Measurements from ENCODE around the gene ANKLE2.

ANKLE2 gene

GRCh38 chr12:132743831-132744230, 17.8 kb downstream of the ANKLE2 start:
- Histone ChIP-seq H3K27ac (ENCODE audit: low read length) (no peak overlapping the region), H3K79me2 (ENCODE audit: low read length) (peaks cover 29% of the 10 kb centered on the region), H3K4me3 (ENCODE audit: low read length) (no peak overlapping the region), H4K20me1 (ENCODE audit: insufficient read depth, low read length) (no peaks in the 10 kb centered on the region), H3K27me3 (ENCODE audit: low read depth, low read length) (no peaks in the 10 kb centered on the region), H3K9me3 (ENCODE audit: insufficient read depth, low read length) (no peaks in the 10 kb centered on the region), H3K36me3 (replicated peaks; ENCODE audit: low read depth, low read length) (peaks cover 73% of the 10 kb centered on the region), H3K4me1 (ENCODE audit: low read length) (no peaks in the 10 kb centered on the region), H2AFZ (ENCODE audit: low read depth, low read length) (no peak overlapping the region), H3K9ac (ENCODE audit: low read length) (no peak overlapping the region), H3K4me2 (ENCODE audit: low read length) (no peak overlapping the region)
- no peak for TF ChIP-seq EZH2phosphoT487 (IDR thresholded peaks at IDR 0.05; ENCODE audit: low read depth)
- TF ChIP-seq, protein P1, sequence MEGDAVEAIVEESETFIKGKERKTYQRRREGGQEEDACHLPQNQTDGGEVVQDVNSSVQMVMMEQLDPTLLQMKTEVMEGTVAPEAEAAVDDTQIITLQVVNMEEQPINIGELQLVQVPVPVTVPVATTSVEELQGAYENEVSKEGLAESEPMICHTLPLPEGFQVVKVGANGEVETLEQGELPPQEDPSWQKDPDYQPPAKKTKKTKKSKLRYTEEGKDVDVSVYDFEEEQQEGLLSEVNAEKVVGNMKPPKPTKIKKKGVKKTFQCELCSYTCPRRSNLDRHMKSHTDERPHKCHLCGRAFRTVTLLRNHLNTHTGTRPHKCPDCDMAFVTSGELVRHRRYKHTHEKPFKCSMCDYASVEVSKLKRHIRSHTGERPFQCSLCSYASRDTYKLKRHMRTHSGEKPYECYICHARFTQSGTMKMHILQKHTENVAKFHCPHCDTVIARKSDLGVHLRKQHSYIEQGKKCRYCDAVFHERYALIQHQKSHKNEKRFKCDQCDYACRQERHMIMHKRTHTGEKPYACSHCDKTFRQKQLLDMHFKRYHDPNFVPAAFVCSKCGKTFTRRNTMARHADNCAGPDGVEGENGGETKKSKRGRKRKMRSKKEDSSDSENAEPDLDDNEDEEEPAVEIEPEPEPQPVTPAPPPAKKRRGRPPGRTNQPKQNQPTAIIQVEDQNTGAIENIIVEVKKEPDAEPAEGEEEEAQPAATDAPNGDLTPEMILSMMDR (IDR thresholded peaks at IDR 0.05; ENCODE audit: low read depth, low read length) = no peak

GRCh38 chr12:132741620-132742019, 20.0 kb downstream of the ANKLE2 start:
- no peak for TF ChIP-seq EZH2phosphoT487 (IDR thresholded peaks at IDR 0.05; ENCODE audit: low read depth)
- TF ChIP-seq, protein P1 (IDR thresholded peaks at IDR 0.05; ENCODE audit: low read depth, low read length) = no peak
- Histone ChIP-seq H4K20me1 (ENCODE audit: insufficient read depth, low read length) (no peaks in the 10 kb centered on the region), H3K36me3 (replicated peaks; ENCODE audit: low read depth, low read length) (peaks cover 72% of the 10 kb centered on the region), H3K9ac (ENCODE audit: low read length) (no peak overlapping the region), H3K4me3 (ENCODE audit: low read length) (no peak overlapping the region), H3K27me3 (ENCODE audit: low read depth, low read length) (no peaks in the 10 kb centered on the region), H2AFZ (ENCODE audit: low read depth, low read length) (no peak overlapping the region), H3K79me2 (ENCODE audit: low read length) (peaks cover 29% of the 10 kb centered on the region), H3K4me1 (ENCODE audit: low read length) (no peaks in the 10 kb centered on the region), H3K4me2 (ENCODE audit: low read length) (no peak overlapping the region), H3K9me3 (ENCODE audit: insufficient read depth, low read length) (no peaks in the 10 kb centered on the region), H3K27ac (ENCODE audit: low read length) (no peak overlapping the region)

DNA sequence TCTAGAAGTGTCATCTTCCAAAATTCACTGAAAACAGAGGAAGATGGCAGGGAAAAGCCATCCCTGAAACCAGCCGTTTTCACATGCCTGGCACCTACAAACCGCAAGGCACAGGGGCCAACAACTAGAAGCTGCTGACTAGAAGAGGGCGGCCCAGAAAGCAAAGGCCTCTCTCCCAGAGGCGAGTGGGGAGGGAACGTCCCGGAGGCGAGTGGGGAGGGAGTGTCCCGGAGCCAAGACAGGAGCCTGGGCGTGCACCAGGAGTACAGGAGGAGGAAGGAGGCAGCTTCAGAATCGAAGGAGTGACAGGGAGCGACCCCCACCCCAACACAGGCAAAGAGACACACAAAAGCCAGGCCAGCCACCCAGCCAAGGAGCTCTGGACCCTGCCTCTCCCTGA, 21.0 kb downstream of the ANKLE2 start:
- Histone ChIP-seq H3K9ac (ENCODE audit: low read length) (no peak overlapping the region), H4K20me1 (ENCODE audit: insufficient read depth, low read length) (no peaks in the 10 kb centered on the region), H3K9me3 (ENCODE audit: insufficient read depth, low read length) (no peaks in the 10 kb centered on the region), H3K27me3 (ENCODE audit: low read depth, low read length) (no peaks in the 10 kb centered on the region), H3K36me3 (replicated peaks; ENCODE audit: low read depth, low read length) (peaks cover 72% of the 10 kb centered on the region), H3K4me1 (ENCODE audit: low read length) (no peaks in the 10 kb centered on the region), H3K79me2 (ENCODE audit: low read length) (peaks cover 28% of the 10 kb centered on the region), H3K4me3 (ENCODE audit: low read length) (no peak overlapping the region), H2AFZ (ENCODE audit: low read depth, low read length) (no peak overlapping the region), H3K27ac (ENCODE audit: low read length) (no peak overlapping the region), H3K4me2 (ENCODE audit: low read length) (no peak overlapping the region)
- TF ChIP-seq, protein P1 (IDR thresholded peaks at IDR 0.05; ENCODE audit: low read depth, low read length) = no peak
- TF ChIP-seq EZH2phosphoT487 (IDR thresholded peaks at IDR 0.05; ENCODE audit: low read depth) = no peak

- no peaks in the 10 kb centered on the region for H4K20me1 ChIP-seq (ENCODE audit: insufficient read depth, low read length)
- no peaks in the 10 kb centered on the region for H3K9me3 ChIP-seq (ENCODE audit: insufficient read depth, low read length)
- no peak for TF ChIP-seq EZH2phosphoT487 (IDR thresholded peaks at IDR 0.05; ENCODE audit: low read depth)
- TF ChIP-seq, protein P1 (IDR thresholded peaks at IDR 0.05; ENCODE audit: low read depth, low read length) = no peak
- H3K79me2 ChIP-seq (ENCODE audit: low read length) = peaks cover 24% of the 10 kb centered on the region
- no peak overlapping the region for H3K9ac ChIP-seq (ENCODE audit: low read length)
- peaks cover 72% of the 10 kb centered on the region for H3K36me3 ChIP-seq (replicated peaks; ENCODE audit: low read depth, low read length)
- no peak overlapping the region for H2AFZ ChIP-seq (ENCODE audit: low read depth, low read length)
- no peak overlapping the region for H3K4me2 ChIP-seq (ENCODE audit: low read length)
- H3K27ac ChIP-seq (ENCODE audit: low read length) = no peak overlapping the region
- no peaks in the 10 kb centered on the region for H3K4me1 ChIP-seq (ENCODE audit: low read length)
- H3K4me3 ChIP-seq (ENCODE audit: low read length) = no peak overlapping the region
- no peaks in the 10 kb centered on the region for H3K27me3 ChIP-seq (ENCODE audit: low read depth, low read length)
Measured at GRCh38 chr12:132740313-132740646, 21.4 kb downstream of the ANKLE2 start.

All from OCI-LY3 (cell line).